Stimulated activated CD8-positive, alpha-beta memory T cell treated with anti-CD3 and anti-CD28 coated beads, Interleukin-4, amount 100 ng/mL, for 1 hour (primary cell): ENCODE measurements around the gene NDUFS7.
"Not testable (repeated sequence)": the region's sequence is repeated elsewhere in the genome, so short reads cannot be mapped to it uniquely, and the experiment has no call there.

Source experiments
- DNase-seq, 2 donors: peaks; one replicate each; pipeline ENCODE4 v3.0.0-alpha.2; 2020; ENCODE audit warnings: low read depth in 2 of 2, low spot score in 1 of 2

Gene NDUFS7

GRCh38 chr19:1431759-1432506 is 48.2 kb downstream of the NDUFS7 start:
- DNase-seq, result no peak

DNA sequence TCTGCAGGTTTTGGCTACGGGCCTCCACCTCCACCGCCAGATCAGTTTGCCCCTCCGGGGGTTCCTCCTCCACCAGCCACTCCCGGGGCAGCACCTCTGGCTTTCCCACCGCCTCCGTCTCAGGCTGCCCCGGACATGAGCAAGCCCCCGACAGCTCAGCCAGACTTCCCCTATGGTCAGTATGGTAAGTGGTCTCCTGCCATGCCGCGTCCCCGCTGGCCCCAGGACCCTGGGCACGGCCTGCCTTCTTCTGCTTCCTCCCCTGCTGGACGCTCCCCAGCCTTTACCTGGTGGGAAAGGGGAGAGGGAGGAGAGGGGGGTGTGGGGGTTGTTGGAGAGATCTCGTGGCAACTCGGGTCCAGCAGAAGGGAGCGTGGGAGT is 48.8 kb downstream of the NDUFS7 start:
- no peak for DNase-seq

GRCh38 chr19:1433119-1434039 is 49.7 kb downstream of the NDUFS7 start:
- no peak for DNase-seq

GRCh38 chr19:1434040-1434366 is 50.3 kb downstream of the NDUFS7 start:
- no peak for DNase-seq

GRCh38 chr19:1434577-1435060 is 50.9 kb downstream of the NDUFS7 start:
- DNase-seq, result no peak

- DNase-seq, result no peak
Observed at GRCh38 chr19:1435378-1435989, 51.8 kb downstream of the NDUFS7 start.

- no peak for DNase-seq
Observed at GRCh38 chr19:1437609-1438008, 53.9 kb downstream of the NDUFS7 start.

DNA sequence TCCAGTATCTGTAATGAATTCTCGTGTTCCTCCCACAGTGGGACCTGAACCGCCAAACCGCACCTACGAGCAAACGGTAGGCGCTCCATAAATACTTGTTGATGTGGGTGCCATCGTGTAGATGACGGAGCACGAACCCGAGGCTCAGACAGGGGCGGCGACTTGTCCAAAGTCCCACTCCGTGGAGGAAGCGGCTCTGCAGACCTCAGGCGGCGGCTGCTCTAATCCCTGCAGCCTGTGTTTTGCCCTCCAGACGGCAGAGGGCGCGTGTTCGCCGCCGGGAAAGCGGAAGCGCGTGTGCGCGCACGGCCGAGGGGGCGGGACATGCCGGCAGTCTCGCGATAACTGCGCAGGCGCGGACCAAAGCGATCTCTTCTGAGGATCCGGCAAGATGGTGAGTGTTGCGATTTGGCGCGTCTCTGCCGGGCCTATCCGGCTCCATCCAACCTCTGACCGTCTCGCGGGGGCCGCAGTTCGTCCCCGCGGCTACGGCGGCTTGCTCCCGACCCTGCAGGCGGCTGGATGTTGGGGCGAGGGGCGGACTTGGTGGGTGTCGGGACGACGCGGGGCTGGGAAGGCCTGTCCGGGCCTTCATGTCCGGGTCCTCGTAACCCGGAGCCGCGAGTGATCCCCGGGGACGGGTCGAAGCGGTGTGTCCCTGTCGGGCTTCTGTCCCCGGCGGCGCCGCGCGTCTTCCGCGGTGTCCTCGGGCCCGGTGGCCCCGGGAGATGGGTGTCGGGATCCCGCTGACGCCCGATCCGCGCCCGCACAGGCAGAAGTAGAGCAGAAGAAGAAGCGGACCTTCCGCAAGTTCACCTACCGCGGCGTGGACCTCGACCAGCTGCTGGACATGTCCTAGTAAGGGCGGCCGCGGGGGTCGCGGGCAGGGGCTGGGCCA is 54.6 kb downstream of the NDUFS7 start, which contains the start of gene RPS15:
Gene RPS15 (plus strand): TSS at position 362 of the 898 bp plus-strand sequence. CDS start 30 bp downstream, at position 392.
- peak; percentile 93 to 95 for DNase-seq

DNA sequence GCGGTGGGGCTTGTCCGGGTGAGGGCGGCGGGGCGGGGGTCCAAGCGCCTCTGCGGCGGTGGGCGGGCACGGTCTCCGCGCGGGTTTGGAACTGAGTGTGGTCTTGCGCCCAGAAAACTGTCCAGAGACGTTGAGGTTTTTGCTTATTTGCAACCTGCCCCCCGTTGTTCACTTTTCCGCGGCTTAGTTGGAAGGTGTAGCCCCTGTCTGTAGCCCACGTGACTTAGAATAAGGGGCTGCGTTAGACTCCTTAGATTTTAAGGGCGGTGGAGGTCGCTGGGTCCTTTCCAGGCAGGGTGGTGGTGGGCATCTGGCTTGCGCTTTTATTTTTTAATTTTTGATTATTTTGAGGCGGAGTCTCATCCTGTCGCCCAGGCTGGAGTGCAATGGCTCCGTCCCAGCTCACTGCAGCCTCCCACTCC is 55.2 kb downstream of the NDUFS7 start:
- DNase-seq, result no peak

DNA sequence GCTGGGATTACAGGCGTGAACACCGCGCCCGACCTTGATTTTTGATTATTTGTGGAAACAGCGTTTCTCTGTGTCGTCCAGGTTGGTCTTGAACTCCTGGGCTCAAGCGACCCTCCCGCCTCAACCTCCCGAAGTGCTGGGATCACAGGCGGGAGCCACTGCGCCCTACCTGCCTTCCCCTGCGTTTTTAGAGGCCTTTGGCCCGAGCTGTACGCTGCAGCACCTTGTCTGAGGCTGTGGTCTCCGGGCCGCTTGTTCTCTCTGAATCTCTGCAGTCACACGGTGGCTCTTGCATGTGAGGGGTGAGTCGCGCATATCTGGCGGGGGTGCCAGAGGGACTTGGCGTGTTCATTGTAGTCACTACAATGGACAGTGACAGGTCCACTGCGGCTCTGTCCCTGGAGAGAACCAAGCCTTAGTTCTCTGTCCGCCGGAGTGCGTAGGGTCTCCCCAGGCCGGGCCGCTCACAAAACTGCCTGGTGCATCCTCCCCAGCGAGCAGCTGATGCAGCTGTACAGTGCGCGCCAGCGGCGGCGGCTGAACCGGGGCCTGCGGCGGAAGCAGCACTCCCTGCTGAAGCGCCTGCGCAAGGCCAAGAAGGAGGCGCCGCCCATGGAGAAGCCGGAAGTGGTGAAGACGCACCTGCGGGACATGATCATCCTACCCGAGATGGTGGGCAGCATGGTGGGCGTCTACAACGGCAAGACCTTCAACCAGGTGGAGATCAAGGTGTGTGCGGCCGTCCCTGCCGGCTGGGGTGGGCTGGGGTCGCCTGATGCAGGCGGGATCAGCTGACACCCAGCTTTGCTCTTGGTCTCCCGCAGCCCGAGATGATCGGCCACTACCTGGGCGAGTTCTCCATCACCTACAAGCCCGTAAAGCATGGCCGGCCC is 56.1 kb downstream of the NDUFS7 start:
- DNase-seq, result not testable (repeated sequence)

GRCh38 chr19:1440418-1440801 is 56.7 kb downstream of the NDUFS7 start:
- DNase-seq, result no peak

GRCh38 chr19:1441022-1441426 is 57.3 kb downstream of the NDUFS7 start:
- no peak for DNase-seq

DNA sequence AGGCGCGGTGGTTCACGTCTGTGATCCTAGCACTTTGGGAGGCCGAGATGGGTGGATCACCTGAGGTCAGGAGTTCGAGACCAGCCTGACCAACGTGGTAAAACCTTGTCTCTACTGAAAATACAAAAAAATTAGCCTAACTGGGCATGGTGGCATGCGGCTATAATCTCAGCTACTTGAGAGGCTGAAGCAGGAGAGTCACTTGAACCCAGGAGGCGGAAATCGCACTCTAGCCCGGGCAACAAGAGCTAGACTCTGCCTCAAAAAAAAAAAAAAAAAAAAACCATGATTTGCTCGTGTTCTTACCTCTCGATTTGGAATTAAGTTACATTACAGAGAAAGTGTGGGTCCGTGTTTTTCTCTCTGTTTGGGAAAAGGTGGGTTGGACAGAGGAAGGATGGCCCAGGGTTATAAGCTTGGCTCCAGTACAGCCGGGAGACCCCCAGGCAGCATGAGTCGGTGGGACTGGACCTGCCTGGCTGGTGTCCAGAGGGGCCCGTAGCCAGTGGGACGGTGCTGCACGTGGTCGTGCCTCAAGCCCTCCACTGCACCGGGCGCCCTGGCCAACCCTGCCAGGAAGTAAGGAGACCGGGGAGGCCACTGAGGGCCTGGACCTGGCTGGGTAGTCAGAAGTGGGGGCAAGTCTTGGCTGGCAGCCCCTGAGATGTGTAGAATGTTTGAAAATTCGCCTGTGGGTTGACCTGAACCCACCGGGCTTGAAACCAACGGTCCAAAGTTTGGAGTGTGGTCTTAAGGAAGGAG is 58.2 kb downstream of the NDUFS7 start:
- DNase-seq, result no peak
